Measurements from ENCODE around the gene TUBA4A.

DNA sequence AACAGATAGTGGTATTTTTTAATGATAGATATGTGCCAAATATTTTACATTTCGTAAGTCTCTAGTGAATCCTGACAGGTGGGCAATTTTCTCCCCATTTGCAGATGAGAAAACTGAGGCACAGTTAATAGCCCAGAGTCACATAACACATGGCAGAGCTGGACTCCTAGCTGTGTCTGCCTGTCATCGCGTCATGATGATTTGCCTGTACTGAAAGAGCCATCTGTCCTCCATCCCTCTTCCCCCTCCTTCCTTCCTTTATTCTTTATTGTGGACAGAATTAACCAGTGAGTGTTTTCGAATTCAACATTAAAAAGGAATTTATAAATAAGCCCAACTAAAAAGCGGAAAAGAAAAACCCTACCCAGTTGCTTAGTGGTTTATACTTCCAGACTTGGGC is 28.7 kb upstream of the TUBA4A start:
- TF ChIP-seq, protein P1, sequence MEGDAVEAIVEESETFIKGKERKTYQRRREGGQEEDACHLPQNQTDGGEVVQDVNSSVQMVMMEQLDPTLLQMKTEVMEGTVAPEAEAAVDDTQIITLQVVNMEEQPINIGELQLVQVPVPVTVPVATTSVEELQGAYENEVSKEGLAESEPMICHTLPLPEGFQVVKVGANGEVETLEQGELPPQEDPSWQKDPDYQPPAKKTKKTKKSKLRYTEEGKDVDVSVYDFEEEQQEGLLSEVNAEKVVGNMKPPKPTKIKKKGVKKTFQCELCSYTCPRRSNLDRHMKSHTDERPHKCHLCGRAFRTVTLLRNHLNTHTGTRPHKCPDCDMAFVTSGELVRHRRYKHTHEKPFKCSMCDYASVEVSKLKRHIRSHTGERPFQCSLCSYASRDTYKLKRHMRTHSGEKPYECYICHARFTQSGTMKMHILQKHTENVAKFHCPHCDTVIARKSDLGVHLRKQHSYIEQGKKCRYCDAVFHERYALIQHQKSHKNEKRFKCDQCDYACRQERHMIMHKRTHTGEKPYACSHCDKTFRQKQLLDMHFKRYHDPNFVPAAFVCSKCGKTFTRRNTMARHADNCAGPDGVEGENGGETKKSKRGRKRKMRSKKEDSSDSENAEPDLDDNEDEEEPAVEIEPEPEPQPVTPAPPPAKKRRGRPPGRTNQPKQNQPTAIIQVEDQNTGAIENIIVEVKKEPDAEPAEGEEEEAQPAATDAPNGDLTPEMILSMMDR (IDR thresholded peaks at IDR 0.05), result no peak
- TF ChIP-seq CREM (CRISPR knock-in tag; IDR thresholded peaks at IDR 0.05), result no peak

All from WTC11 (cell line).